Cardiac muscle cell (in vitro differentiated cells and primary cell): ENCODE measurements around the gene TRPM6. TPM values are rescaled to one million over a fixed set of nuclear protein-coding genes. Genes with fewer than 3 reads are reported as not detected.

Experiments used
- DNase-seq, 2 donors: peaks; one replicate each; pipeline versions ENCODE4 v3.0.0 to v3.0.0-alpha.2; 2010 to 2017; ENCODE audit warnings: low read depth in 1 of 2, low spot score in 1 of 2
- H3K27ac ChIP-seq: fragments of 200-600 bp; sonication (generic); 2 replicates; pipeline ENCODE4 v1.5.1; 2016
- H3K27me3 ChIP-seq: fragments of 200-600 bp; sonication (generic); 2 replicates; pipeline ENCODE4 v1.6.0; 2016; ENCODE audit warnings: control low read depth
- H3K36me3 ChIP-seq: fragments of 200-600 bp; sonication (generic); 2 replicates; pipeline ENCODE4 v1.5.1; 2016; ENCODE audit warnings: control low read depth
- H3K4me1 ChIP-seq: fragments of 200-600 bp; sonication (generic); 2 replicates; pipeline ENCODE4 v1.8.1; 2017; ENCODE audit warnings: low read depth, mild to moderate bottlenecking, mixed run types
- H3K4me3 ChIP-seq: fragments of 200-600 bp; sonication (generic); 2 replicates; pipeline ENCODE4 v1.5.1; 2016; ENCODE audit warnings: mild to moderate bottlenecking
- H3K9me3 ChIP-seq: fragments of 200-600 bp; sonication (generic); 2 replicates; pipeline ENCODE4 v1.5.1; 2017; ENCODE audit warnings: low read depth, mild to moderate bottlenecking, control low read depth
- polyA plus RNA-seq: library from polyadenylated mRNA; unstranded; fragments of >200 nt; fragmentation: Nextera tagmentation; extraction: Ambion mirVana; gene quantifications from 2 replicates; pipeline ENCODE4 v1.2.1, GENCODE V29; 2016
- total RNA-seq: library from RNA; depleted of rRNA; stranded (reverse); fragments of >200 nt; gene quantifications from 2 replicates; pipeline ENCODE4 v1.2.3, GENCODE V29; 2016
- TF ChIP-seq, protein P1 (sequence below): IDR thresholded peaks from 2 replicates; pipeline ENCODE4 v1.5.1; 2012; ENCODE audit warnings: low read depth, mild to moderate bottlenecking, low read length

Gene TRPM6
- total and polyA plus RNA-seq, 2 experiments from 2014 or later: 0.06 TPM; not detected in 1

DNA sequence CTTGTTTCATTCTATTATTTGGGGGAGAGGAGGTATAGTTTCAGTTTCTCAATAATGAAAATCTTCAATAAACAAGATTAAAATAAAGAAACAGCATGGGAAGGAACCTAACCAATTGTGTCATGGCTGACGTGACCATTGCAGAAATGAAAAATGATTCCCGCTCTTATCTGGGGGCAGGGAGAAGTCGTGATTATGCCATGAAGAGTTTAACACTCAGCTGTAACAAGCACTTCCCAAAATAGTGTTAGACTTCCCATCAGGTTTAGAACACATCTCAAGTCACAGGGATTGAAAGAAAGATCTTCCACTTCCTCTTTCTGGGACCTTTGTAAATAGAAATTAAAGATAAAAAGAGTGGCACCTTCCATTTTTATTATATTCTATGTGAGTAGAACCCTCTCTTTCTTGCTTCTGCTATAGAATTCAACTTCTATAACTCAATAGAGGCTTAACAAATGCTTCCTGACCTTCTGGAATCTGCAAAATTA is 122.2 kb downstream of the TRPM6 start:
- no peaks in the 10 kb centered on the region for H3K4me1 ChIP-seq
- H3K27ac ChIP-seq: no peak overlapping the region
- no peaks in the 10 kb centered on the region for H3K27me3 ChIP-seq
- peak in 1 of 2 donors; percentile 9 for DNase-seq
- no peaks in the 10 kb centered on the region for H3K36me3 ChIP-seq
- H3K4me3 ChIP-seq: no peak overlapping the region
- TF ChIP-seq, protein P1, sequence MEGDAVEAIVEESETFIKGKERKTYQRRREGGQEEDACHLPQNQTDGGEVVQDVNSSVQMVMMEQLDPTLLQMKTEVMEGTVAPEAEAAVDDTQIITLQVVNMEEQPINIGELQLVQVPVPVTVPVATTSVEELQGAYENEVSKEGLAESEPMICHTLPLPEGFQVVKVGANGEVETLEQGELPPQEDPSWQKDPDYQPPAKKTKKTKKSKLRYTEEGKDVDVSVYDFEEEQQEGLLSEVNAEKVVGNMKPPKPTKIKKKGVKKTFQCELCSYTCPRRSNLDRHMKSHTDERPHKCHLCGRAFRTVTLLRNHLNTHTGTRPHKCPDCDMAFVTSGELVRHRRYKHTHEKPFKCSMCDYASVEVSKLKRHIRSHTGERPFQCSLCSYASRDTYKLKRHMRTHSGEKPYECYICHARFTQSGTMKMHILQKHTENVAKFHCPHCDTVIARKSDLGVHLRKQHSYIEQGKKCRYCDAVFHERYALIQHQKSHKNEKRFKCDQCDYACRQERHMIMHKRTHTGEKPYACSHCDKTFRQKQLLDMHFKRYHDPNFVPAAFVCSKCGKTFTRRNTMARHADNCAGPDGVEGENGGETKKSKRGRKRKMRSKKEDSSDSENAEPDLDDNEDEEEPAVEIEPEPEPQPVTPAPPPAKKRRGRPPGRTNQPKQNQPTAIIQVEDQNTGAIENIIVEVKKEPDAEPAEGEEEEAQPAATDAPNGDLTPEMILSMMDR: no peak
- no peaks in the 10 kb centered on the region for H3K9me3 ChIP-seq

GRCh38 chr9:74762950-74763349 is 124.8 kb downstream of the TRPM6 start:
- Histone ChIP-seq H3K27me3 (no peaks in the 10 kb centered on the region), H3K9me3 (no peaks in the 10 kb centered on the region), H3K4me3 (no peak overlapping the region), H3K27ac (no peak overlapping the region), H3K4me1 (no peaks in the 10 kb centered on the region), H3K36me3 (no peaks in the 10 kb centered on the region)
- DNase-seq: no peak
- TF ChIP-seq, protein P1: no peak

DNA sequence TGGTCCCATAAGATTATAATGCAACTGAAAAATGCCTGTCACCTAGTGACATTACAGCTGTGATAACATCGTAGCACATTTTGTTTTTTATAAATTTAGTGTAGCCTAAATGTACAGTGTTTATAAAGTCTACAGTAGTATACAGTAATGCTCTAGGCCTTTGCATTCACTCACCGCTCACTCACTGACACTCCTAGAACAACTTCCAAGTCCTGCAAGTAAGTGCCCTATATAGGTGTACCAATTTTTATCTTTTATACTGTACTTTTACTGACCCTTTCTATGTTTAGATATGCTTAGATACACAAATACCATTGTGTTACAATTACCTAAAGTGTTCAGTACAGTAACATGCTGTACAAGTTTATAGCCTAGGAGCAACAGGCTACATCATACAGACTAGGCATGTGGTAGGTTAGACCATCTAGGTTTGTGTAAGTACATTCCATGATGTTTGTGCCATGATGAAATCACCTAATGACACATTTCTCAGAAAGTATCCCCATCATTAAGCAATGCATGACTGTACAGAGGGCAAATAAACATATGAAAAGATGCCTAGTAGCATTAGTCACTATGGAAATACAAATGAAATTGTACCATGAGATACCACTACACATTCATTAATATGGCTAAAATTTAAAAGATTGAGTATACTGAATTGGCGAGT is 127.6 kb downstream of the TRPM6 start:
- Histone ChIP-seq H3K9me3 (no peaks in the 10 kb centered on the region), H3K27me3 (no peaks in the 10 kb centered on the region), H3K36me3 (no peaks in the 10 kb centered on the region), H3K27ac (no peak overlapping the region), H3K4me1 (peaks cover 3% of the 10 kb centered on the region), H3K4me3 (no peak overlapping the region)
- TF ChIP-seq, protein P1: no peak
- peak in 1 of 2 donors; percentile 82 for DNase-seq

DNA sequence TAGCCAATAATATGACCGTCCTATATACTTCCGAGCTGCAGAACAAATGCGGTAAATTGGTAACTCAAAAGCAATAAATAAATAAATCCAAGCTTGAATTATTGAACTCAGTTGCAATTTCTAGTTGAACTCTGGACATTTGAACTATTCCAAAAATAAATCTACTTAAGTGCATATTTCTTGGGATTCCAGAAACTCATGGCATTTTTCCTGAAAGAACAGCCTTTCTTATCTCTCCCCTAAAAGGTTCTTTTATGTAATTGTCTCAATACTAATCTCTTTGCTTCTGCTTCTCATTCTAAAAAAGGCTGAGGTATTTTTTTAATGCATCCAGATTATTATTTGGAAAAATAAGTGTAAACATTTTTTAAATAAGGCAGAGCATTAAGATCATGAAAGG is 131.7 kb downstream of the TRPM6 start:
- peaks cover 3% of the 10 kb centered on the region for H3K4me1 ChIP-seq
- no peaks in the 10 kb centered on the region for H3K27me3 ChIP-seq
- H3K9me3 ChIP-seq: no peaks in the 10 kb centered on the region
- H3K27ac ChIP-seq: no peak overlapping the region
- TF ChIP-seq, protein P1: no peak
- H3K4me3 ChIP-seq: no peak overlapping the region
- no peaks in the 10 kb centered on the region for H3K36me3 ChIP-seq
- DNase-seq: no peak

GRCh38 chr9:74755355-74755754 is 132.4 kb downstream of the TRPM6 start:
- no peaks in the 10 kb centered on the region for H3K27me3 ChIP-seq
- TF ChIP-seq, protein P1: no peak

More at GRCh38 chr9:74755355-74755754, 132.4 kb downstream of the TRPM6 start:
- DNase-seq: no peak
- Histone ChIP-seq H3K27ac (no peak overlapping the region), H3K4me3 (no peak overlapping the region), H3K9me3 (no peaks in the 10 kb centered on the region), H3K36me3 (no peaks in the 10 kb centered on the region), H3K4me1 (peaks cover 3% of the 10 kb centered on the region)
